Suprapubic skin (tissue), 4 donors: ENCODE results near the gene MTMR12. TPM values are rescaled to one million over a fixed set of nuclear protein-coding genes. Genes with fewer than 3 reads are reported as not detected.
"Not testable (repeated sequence)": the region's sequence is repeated elsewhere in the genome, so short reads cannot be mapped to it uniquely, and the experiment has no call there.

Source experiments
- DNase-seq, 2 donors: peaks; one replicate each; pipeline ENCODE4 v3.0.0-alpha.2; 2019; ENCODE audit warnings: low spot score in 2 of 2
- H3K27ac ChIP-seq: fragments of 200-600 bp; sonication (generic); one replicate; pipeline ENCODE4 v1.5.1; 2019
- H3K27me3 ChIP-seq: fragments of 200-600 bp; sonication (generic); one replicate; pipeline ENCODE4 v1.5.1; 2019
- H3K36me3 ChIP-seq: fragments of 200-600 bp; sonication (generic); one replicate; pipeline ENCODE4 v1.5.1; 2019
- H3K4me1 ChIP-seq: fragments of 200-600 bp; sonication (generic); one replicate; pipeline ENCODE4 v1.5.1; 2019
- H3K4me3 ChIP-seq: fragments of 200-600 bp; sonication (generic); one replicate; pipeline ENCODE4 v1.5.1; 2019; ENCODE audit warnings: mild to moderate bottlenecking
- H3K9me3 ChIP-seq: fragments of 200-600 bp; sonication (generic); one replicate; pipeline ENCODE4 v1.5.1; 2019
- CTCF ChIP-seq, 2 donors: fragments of 200-600 bp in 1 of 2; fragments of 450-650 bp in 1 of 2; sonication (generic) in 1 of 2; IDR thresholded peaks; one replicate each; pipeline ENCODE4 v1.5.1; 2016 to 2019; ENCODE audit warnings: antibody characterized with exemption in 2 of 2, mild to moderate bottlenecking in 1 of 2, moderate library complexity in 1 of 2
- EP300 ChIP-seq: sonication (generic); formaldehyde crosslinking; IDR thresholded peaks from one replicate; pipeline ENCODE4 v1.6.1; 2017; ENCODE audit warnings: antibody characterized with exemption
- POLR2A ChIP-seq, 2 donors: fragments of 450-650 bp; IDR thresholded peaks; one replicate each; pipeline ENCODE4 v1.6.1; 2017; ENCODE audit warnings: antibody characterized with exemption in 2 of 2, mild to moderate bottlenecking in 2 of 2, moderate library complexity in 2 of 2
- POLR2AphosphoS5 ChIP-seq, 3 donors: sonication (generic); formaldehyde crosslinking; IDR thresholded peaks; one replicate each; pipeline ENCODE4 v1.6.1; 2017; ENCODE audit warnings: antibody characterized with exemption in 3 of 3
- WGBS: methylation state at CpG from one replicate; pipeline ENCODE4 v1.1.5; 2018; 5-methylcytosine and 5-hydroxymethylcytosine counted together
- total RNA-seq, 4 donors: library from RNA; depleted of rRNA; stranded (reverse); fragments of >200 nt; gene quantifications; one replicate each; pipeline ENCODE4 v1.1.0, GENCODE V29; 2016

MTMR12 gene
- total RNA-seq, 4 donors from 2014 or later = 28.1 to 43.6 (median 40.6) TPM

GRCh38 chr5:32325616-32326015 lies 12.9 kb upstream of the MTMR12 start:
- WGBS = 92% methylated on average over 4 of the region's 4 CpGs

DNA sequence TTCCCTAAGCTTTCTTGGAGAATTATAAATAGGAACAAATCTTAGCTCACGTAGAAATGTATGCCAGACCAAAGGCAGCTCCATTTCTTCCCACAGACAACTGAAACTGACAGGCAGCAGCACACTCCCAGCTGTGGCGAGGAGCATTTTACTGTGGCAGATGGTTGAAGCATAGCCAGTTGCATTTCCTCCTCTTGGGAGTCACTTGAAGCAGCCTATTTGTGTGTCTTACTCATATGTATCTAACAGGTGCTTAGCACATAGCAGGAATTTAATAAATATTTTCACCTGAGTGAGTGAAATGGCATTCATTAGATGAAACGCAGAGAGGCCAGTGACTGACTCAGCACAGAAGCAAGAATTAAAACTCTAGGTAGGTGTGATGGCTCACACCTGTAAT lies 12.3 kb upstream of the MTMR12 start:
- Histone ChIP-seq H3K27ac (no peak overlapping the region), H3K4me3 (no peak overlapping the region), H3K9me3 (no peaks in the 10 kb centered on the region), H3K4me1 (peaks cover 8% of the 10 kb centered on the region), H3K36me3 (no peaks in the 10 kb centered on the region), H3K27me3 (no peaks in the 10 kb centered on the region)
- WGBS = 50% methylated on average over 3 of the region's 3 CpGs
- no peak for TF ChIP-seq POLR2AphosphoS5 (IDR thresholded peaks at IDR 0.05)
- TF ChIP-seq POLR2A (IDR thresholded peaks at IDR 0.05) = no peak
- no peak for TF ChIP-seq CTCF (IDR thresholded peaks at IDR 0.05)
- no peak for TF ChIP-seq EP300
- no peak for DNase-seq

More at GRCh38 chr5:32325616-32326015, 12.9 kb upstream of the MTMR12 start:
- TF ChIP-seq CTCF (IDR thresholded peaks at IDR 0.05) = no peak
- TF ChIP-seq EP300 = no peak
- TF ChIP-seq POLR2A (IDR thresholded peaks at IDR 0.05) = no peak
- TF ChIP-seq POLR2AphosphoS5 (IDR thresholded peaks at IDR 0.05) = no peak
- H3K4me1 ChIP-seq = peaks cover 13% of the 10 kb centered on the region
- no peak overlapping the region for H3K27ac ChIP-seq
- H3K36me3 ChIP-seq = no peaks in the 10 kb centered on the region
- no peaks in the 10 kb centered on the region for H3K27me3 ChIP-seq
- no peak for DNase-seq
- no peaks in the 10 kb centered on the region for H3K9me3 ChIP-seq
- no peak overlapping the region for H3K4me3 ChIP-seq

DNA sequence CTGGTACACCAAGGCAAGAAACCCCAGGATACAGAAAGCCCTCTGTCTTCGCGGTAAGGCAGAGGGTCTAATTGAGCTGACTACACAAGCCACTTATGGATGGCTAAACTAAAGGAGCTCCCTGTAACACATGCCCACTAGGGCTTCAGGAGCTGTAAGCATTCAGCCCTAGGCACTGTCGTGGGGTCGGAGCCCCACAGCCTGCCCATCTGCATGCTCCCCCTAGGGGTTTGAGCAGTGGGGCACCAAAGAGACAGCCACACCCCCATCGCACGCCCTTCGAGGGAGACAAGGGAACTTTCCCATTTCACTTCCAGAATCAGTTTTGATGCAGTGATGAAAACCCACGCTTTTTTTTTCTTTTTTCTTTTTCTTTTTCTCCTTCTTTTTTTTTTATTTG lies 11.0 kb upstream of the MTMR12 start:
- WGBS = 86% methylated on average over 8 of the region's 8 CpGs
- no peaks in the 10 kb centered on the region for H3K36me3 ChIP-seq
- TF ChIP-seq POLR2A (IDR thresholded peaks at IDR 0.05) (no peak), EP300 (no peak), POLR2AphosphoS5 (IDR thresholded peaks at IDR 0.05) (no peak), CTCF (IDR thresholded peaks at IDR 0.05) (no peak)
- no peak overlapping the region for H3K4me3 ChIP-seq
- no peaks in the 10 kb centered on the region for H3K27me3 ChIP-seq
- H3K9me3 ChIP-seq = no peaks in the 10 kb centered on the region
- no peaks in the 10 kb centered on the region for H3K4me1 ChIP-seq
- H3K27ac ChIP-seq = no peak overlapping the region
- DNase-seq = no peak

GRCh38 chr5:32322882-32323281 lies 10.1 kb upstream of the MTMR12 start:
- Histone ChIP-seq H3K9me3 (no peaks in the 10 kb centered on the region), H3K4me3 (no peak overlapping the region), H3K36me3 (no peaks in the 10 kb centered on the region), H3K27me3 (no peaks in the 10 kb centered on the region), H3K27ac (no peak overlapping the region), H3K4me1 (no peaks in the 10 kb centered on the region)
- TF ChIP-seq EP300 (no peak), POLR2AphosphoS5 (IDR thresholded peaks at IDR 0.05) (no peak), POLR2A (IDR thresholded peaks at IDR 0.05) (no peak), CTCF (IDR thresholded peaks at IDR 0.05) (no peak)
- no peak for DNase-seq
- 97% methylated on average over 12 of the region's 12 CpGs for WGBS

- not testable (repeated sequence) for DNase-seq, H3K36me3 ChIP-seq, H3K27ac ChIP-seq, H3K27me3 ChIP-seq, H3K4me3 ChIP-seq, H3K9me3 ChIP-seq, H3K4me1 ChIP-seq
- WGBS = 92% methylated on average over 2 of the region's 2 CpGs
Observed at GRCh38 chr5:32321787-32322186, 9.0 kb upstream of the MTMR12 start.

DNA sequence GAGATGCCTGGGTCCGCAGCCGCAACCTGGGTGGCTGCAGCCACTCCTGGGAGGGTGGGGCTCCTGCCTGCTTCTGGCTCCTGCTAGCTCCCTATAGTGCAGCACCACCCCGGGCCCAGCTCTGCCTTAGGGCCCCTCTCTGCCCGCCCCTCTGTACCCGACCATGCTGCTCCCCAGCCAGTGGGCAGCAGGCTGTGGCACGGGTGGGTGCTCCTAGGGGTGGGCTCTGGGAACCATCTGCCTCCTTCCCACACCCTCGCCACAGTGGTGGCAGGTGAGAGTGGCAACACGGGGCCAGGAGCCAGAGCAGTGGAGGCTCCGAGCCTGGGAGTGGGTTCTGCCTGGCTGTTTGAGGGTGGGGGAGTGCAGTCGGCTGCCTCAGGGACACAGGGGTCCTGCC lies 7.8 kb upstream of the MTMR12 start:
- 91% methylated on average over 7 of the region's 10 CpGs for WGBS
- Histone ChIP-seq H3K27me3 (no peaks in the 10 kb centered on the region), H3K9me3 (no peaks in the 10 kb centered on the region), H3K36me3 (no peaks in the 10 kb centered on the region), H3K4me1 (no peaks in the 10 kb centered on the region), H3K27ac (no peak overlapping the region), H3K4me3 (no peak overlapping the region)
- TF ChIP-seq CTCF (IDR thresholded peaks at IDR 0.05) = no peak
- no peak for TF ChIP-seq POLR2A (IDR thresholded peaks at IDR 0.05)
- TF ChIP-seq EP300 = no peak
- no peak for TF ChIP-seq POLR2AphosphoS5 (IDR thresholded peaks at IDR 0.05)
- no peak for DNase-seq
